ENCODE measurements around the gene IL37. TPM values are rescaled to one million over a fixed set of nuclear protein-coding genes. Genes with fewer than 3 reads are reported as not detected.
A peak's percentile ranks its signal among the peaks of the same experiment; 100 is the strongest.

The IL37 gene
- total RNA-seq, 1 experiment from 2014 or later, result 2.6 TPM

DNA sequence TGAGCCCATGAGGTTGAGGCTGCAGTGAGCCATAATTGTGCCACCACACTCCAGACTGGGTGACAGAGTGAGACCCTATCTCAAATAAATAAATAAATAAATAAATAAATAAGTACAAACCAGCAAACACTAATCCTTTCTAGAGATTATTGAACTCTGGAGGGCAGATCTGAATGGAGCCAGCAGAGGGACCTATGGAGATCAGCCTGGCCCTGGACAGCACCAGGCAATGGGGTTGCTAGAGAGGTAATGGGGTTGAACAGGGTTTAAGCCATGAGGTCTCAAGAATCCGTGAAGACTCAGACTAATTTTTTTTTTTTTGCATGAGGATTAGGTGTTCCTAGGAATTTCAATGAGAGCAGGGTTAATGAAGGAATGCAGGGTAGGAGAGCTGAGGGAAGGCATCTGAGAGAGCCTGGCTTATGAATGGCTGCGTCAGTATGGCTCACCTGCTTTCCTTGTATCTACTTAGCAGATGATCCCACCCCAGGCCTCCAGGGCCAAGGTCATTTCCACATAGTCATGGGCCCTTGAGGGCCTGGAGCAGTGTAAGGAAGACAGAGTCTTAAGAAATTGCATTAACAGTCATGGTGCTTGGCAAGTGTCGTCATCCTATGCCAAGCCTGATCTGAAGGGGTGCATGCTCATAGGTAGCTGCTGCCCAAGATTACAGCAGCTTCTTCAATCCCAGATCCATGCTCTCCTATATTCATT lies 34.6 kb upstream of the IL37 start:
- no peak overlapping the region for H3K4me2 ChIP-seq (ENCODE audit: low read length)
- H3K79me2 ChIP-seq (ENCODE audit: low read length), result no peaks in the 10 kb centered on the region
- H2AFZ ChIP-seq (ENCODE audit: low read length), result no peak overlapping the region
- no TSS peak for BruUV-seq (replicated peaks)
- H3K36me3 ChIP-seq (ENCODE audit: low read depth, low read length), result no peaks in the 10 kb centered on the region
- CTCF ChIA-PET, result no interaction called here
- intact Hi-C loops (cut with micrococcal nuclease), result no loop called here
- no peaks in the 10 kb centered on the region for H3K9me3 ChIP-seq (ENCODE audit: low read length)
- no peaks in the 10 kb centered on the region for H3F3A ChIP-seq (ENCODE audit: low read length, unreplicated experiment)
- no peak overlapping the region for H3K4me3 ChIP-seq (ENCODE audit: low read length)
- TF ChIP-seq EZH2phosphoT487 (IDR thresholded peaks at IDR 0.05; ENCODE audit: borderline replicate concordance, low read length) (no peak), EZH2 (IDR thresholded peaks at IDR 0.05; ENCODE audit: low read length, unreplicated experiment) (no peak)
- H4K20me1 ChIP-seq (ENCODE audit: low read length), result no peaks in the 10 kb centered on the region
- H3K9me2 ChIP-seq (replicated peaks; ENCODE audit: low read length), result no peaks in the 10 kb centered on the region
- DNase-seq (no peak), ATAC-seq (no peak)
- peaks cover 35% of the 10 kb centered on the region for H3K4me1 ChIP-seq (ENCODE audit: insufficient read depth, low read length)
- no peak overlapping the region for H3K9ac ChIP-seq (ENCODE audit: low read length)
- peak overlapping the region; percentile 73 for H3K27ac ChIP-seq (ENCODE audit: low read length)
- POLR2A ChIA-PET (ENCODE audit: unreplicated experiment), result no interaction called here
- H3K27me3 ChIP-seq (ENCODE audit: low read length), result no peaks in the 10 kb centered on the region

- peaks cover 40% of the 10 kb centered on the region for H3K4me1 ChIP-seq (ENCODE audit: insufficient read depth, low read length)
These were observed 34.0 kb upstream of the IL37 start for GRCh38 chr2:112876971-112877361.

GRCh38 chr2:112877423-112877822 lies 33.5 kb upstream of the IL37 start:
- Histone ChIP-seq H2AFZ (ENCODE audit: low read length) (no peak overlapping the region), H3K9me3 (ENCODE audit: low read length) (no peaks in the 10 kb centered on the region), H3K36me3 (ENCODE audit: low read depth, low read length) (no peaks in the 10 kb centered on the region), H3K9me2 (replicated peaks; ENCODE audit: low read length) (no peaks in the 10 kb centered on the region), H4K20me1 (ENCODE audit: low read length) (no peaks in the 10 kb centered on the region), H3K4me3 (ENCODE audit: low read length) (no peak overlapping the region), H3K79me2 (ENCODE audit: low read length) (no peaks in the 10 kb centered on the region), H3K27ac (ENCODE audit: low read length) (peak overlapping the region; percentile 73), H3K27me3 (ENCODE audit: low read length) (no peaks in the 10 kb centered on the region), H3K4me2 (ENCODE audit: low read length) (no peak overlapping the region), H3F3A (ENCODE audit: low read length, unreplicated experiment) (no peaks in the 10 kb centered on the region), H3K9ac (ENCODE audit: low read length) (peak overlapping the region; percentile 19; the same call in 1 of the 2 replicates), H3K4me1 (ENCODE audit: insufficient read depth, low read length) (peaks cover 44% of the 10 kb centered on the region)
- TF ChIP-seq CTCF (conservative IDR thresholded peaks at IDR 0.05; ENCODE audit: low read depth, low read length) (no peak), EZH2phosphoT487 (IDR thresholded peaks at IDR 0.05; ENCODE audit: borderline replicate concordance, low read length) (no peak), EZH2 (IDR thresholded peaks at IDR 0.05; ENCODE audit: low read length, unreplicated experiment) (no peak)
- POLR2A ChIA-PET (ENCODE audit: unreplicated experiment), result no interaction called here
- ATAC-seq, result no peak
- intact Hi-C loops (cut with micrococcal nuclease), result no loop called here
- no TSS peak for BruUV-seq (replicated peaks)
- peak; percentile 52 for DNase-seq
- CTCF ChIA-PET, result no interaction called here

More at GRCh38 chr2:112876971-112877361, 34.0 kb upstream of the IL37 start:
- Histone ChIP-seq H3K36me3 (ENCODE audit: low read depth, low read length) (no peaks in the 10 kb centered on the region), H3K4me3 (ENCODE audit: low read length) (no peak overlapping the region), H3K9me3 (ENCODE audit: low read length) (no peaks in the 10 kb centered on the region), H3F3A (ENCODE audit: low read length, unreplicated experiment) (no peaks in the 10 kb centered on the region), H3K27me3 (ENCODE audit: low read length) (no peaks in the 10 kb centered on the region), H3K27ac (ENCODE audit: low read length) (peak overlapping the region; percentile 73), H3K79me2 (ENCODE audit: low read length) (no peaks in the 10 kb centered on the region), H2AFZ (ENCODE audit: low read length) (no peak overlapping the region), H4K20me1 (ENCODE audit: low read length) (no peaks in the 10 kb centered on the region), H3K9ac (ENCODE audit: low read length) (peak overlapping the region; percentile 19; the same call in 1 of the 2 replicates), H3K9me2 (replicated peaks; ENCODE audit: low read length) (no peaks in the 10 kb centered on the region), H3K4me2 (ENCODE audit: low read length) (no peak overlapping the region)
- DNase-seq (peak; percentile 16), ATAC-seq (no peak)
- POLR2A ChIA-PET (ENCODE audit: unreplicated experiment), result no interaction called here
- no peak for TF ChIP-seq EZH2 (IDR thresholded peaks at IDR 0.05; ENCODE audit: low read length, unreplicated experiment)
- TF ChIP-seq EZH2phosphoT487 (IDR thresholded peaks at IDR 0.05; ENCODE audit: borderline replicate concordance, low read length), result no peak
- no peak for TF ChIP-seq CTCF (conservative IDR thresholded peaks at IDR 0.05; ENCODE audit: low read depth, low read length)
- no TSS peak for BruUV-seq (replicated peaks)
- CTCF ChIA-PET, result no interaction called here
- intact Hi-C loops (cut with micrococcal nuclease), result no loop called here

Measured in PC-3 (cell line).